HG02610 (cell line): ENCODE results near the gene RIOK1.

Experiments
- ATAC-seq: cut with Tn5 transposase; IDR thresholded peaks from one replicate; pipeline ENCODE4 v1.9.1; 2021; ENCODE audit warnings: mild to moderate bottlenecking, moderate library complexity; ENCODE audit not compliant: unreplicated experiment

Gene RIOK1

GRCh38 chr6:7406743-7407142 is 17.1 kb downstream of the RIOK1 start:
- no peak for ATAC-seq

GRCh38 chr6:7409740-7410139 is 20.1 kb downstream of the RIOK1 start:
- no peak for ATAC-seq

- ATAC-seq: no peak
Measured at GRCh38 chr6:7410851-7411250, 21.2 kb downstream of the RIOK1 start.

GRCh38 chr6:7411328-7411727 is 21.7 kb downstream of the RIOK1 start:
- ATAC-seq: no peak

- ATAC-seq: no peak
Measured at GRCh38 chr6:7413151-7413823, 23.7 kb downstream of the RIOK1 start.

GRCh38 chr6:7414811-7415210 is 25.2 kb downstream of the RIOK1 start:
- no peak for ATAC-seq

GRCh38 chr6:7417684-7418083 is 28.1 kb downstream of the RIOK1 start:
- ATAC-seq: no peak

GRCh38 chr6:7418238-7418905 is 28.8 kb downstream of the RIOK1 start:
- ATAC-seq: no peak

- ATAC-seq: no peak
Measured at GRCh38 chr6:7419065-7419464, 29.5 kb downstream of the RIOK1 start.

GRCh38 chr6:7421066-7421465 is 31.5 kb downstream of the RIOK1 start:
- no peak for ATAC-seq

- no peak for ATAC-seq
Measured at GRCh38 chr6:7424058-7424457, 34.5 kb downstream of the RIOK1 start.

- ATAC-seq: no peak
Measured at GRCh38 chr6:7424967-7425807, 35.6 kb downstream of the RIOK1 start.

GRCh38 chr6:7425808-7426190 is 36.2 kb downstream of the RIOK1 start:
- no peak for ATAC-seq

- ATAC-seq: no peak
Measured at GRCh38 chr6:7426447-7427169, 37.0 kb downstream of the RIOK1 start.

- no peak for ATAC-seq
Measured at GRCh38 chr6:7431313-7431673, 41.7 kb downstream of the RIOK1 start.

- no peak for ATAC-seq
Measured at GRCh38 chr6:7431674-7432390, 42.2 kb downstream of the RIOK1 start.

- ATAC-seq: no peak
Measured at GRCh38 chr6:7432391-7433120, 42.9 kb downstream of the RIOK1 start.

- ATAC-seq: no peak
Measured at GRCh38 chr6:7433121-7433617, 43.6 kb downstream of the RIOK1 start.

GRCh38 chr6:7434672-7435071 is 45.1 kb downstream of the RIOK1 start:
- no peak for ATAC-seq

- ATAC-seq: no peak
Measured at GRCh38 chr6:7438011-7438410, 48.4 kb downstream of the RIOK1 start.
